GM12891 (cell line): Measurements from ENCODE around the gene SEMA6C.

ENCODE experiments used
- POLR2A ChIP-seq: IDR thresholded peaks from 2 replicates; pipeline ENCODE4 v1.6.1; 2011; ENCODE audit warnings: low read depth, low read length, control low read depth
- POLR2AphosphoS5 ChIP-seq: IDR thresholded peaks from 2 replicates; pipeline ENCODE4 v1.6.1; 2011; ENCODE audit warnings: low read depth, low read length, control low read depth
- SPI1 ChIP-seq: IDR thresholded peaks from 2 replicates; pipeline ENCODE4 v1.6.1; 2011; ENCODE audit warnings: low read depth, low read length, control low read depth
- TAF1 ChIP-seq: IDR thresholded peaks from 2 replicates; pipeline ENCODE4 v1.6.1; 2011; ENCODE audit warnings: low read depth, low read length, control low read depth

- TF ChIP-seq POLR2AphosphoS5 (no peak), TAF1 (no peak), POLR2A (no peak), SPI1 (no peak)
These were observed 46.9 kb upstream of the SEMA6C start for GRCh38 chr1:151193304-151193703.
